Activated CD8-positive, alpha-beta memory T cell treated with anti-CD3 and anti-CD28 coated beads, Interleukin-2, amount 50 U/mL, for 24 hours (primary cell): ENCODE data around the gene TAOK3.

Source experiments
- DNase-seq: peaks from one replicate; pipeline ENCODE4 v3.0.0-alpha.2; 2020; ENCODE audit errors: extremely low read depth

TAOK3 gene

GRCh38 chr12:118212606-118213005, 160.1 kb downstream of the TAOK3 start:
- DNase-seq, result no peak

GRCh38 chr12:118206107-118206412, 166.6 kb downstream of the TAOK3 start:
- DNase-seq, result no peak

GRCh38 chr12:118193958-118194357, 178.7 kb downstream of the TAOK3 start:
- DNase-seq, result no peak

GRCh38 chr12:118193477-118193876, 179.2 kb downstream of the TAOK3 start:
- no peak for DNase-seq

GRCh38 chr12:118190266-118190665, 182.4 kb downstream of the TAOK3 start:
- DNase-seq, result no peak

- no peak for DNase-seq
Measured at GRCh38 chr12:118189741-118190191, 182.9 kb downstream of the TAOK3 start.

GRCh38 chr12:118188690-118189371, 183.9 kb downstream of the TAOK3 start:
- DNase-seq, result no peak

GRCh38 chr12:118187751-118188435, 184.8 kb downstream of the TAOK3 start:
- no peak for DNase-seq

GRCh38 chr12:118185602-118186397, 186.9 kb downstream of the TAOK3 start:
- DNase-seq, result no peak

- no peak for DNase-seq
Measured at GRCh38 chr12:118183711-118184110, 189.0 kb downstream of the TAOK3 start.

- DNase-seq, result no peak
Measured at GRCh38 chr12:118183155-118183554, 189.6 kb downstream of the TAOK3 start.

- DNase-seq, result no peak
Measured at GRCh38 chr12:118175823-118176447, 196.8 kb downstream of the TAOK3 start.

GRCh38 chr12:118166946-118167345, 205.8 kb downstream of the TAOK3 start:
- DNase-seq, result no peak

GRCh38 chr12:118164798-118165486, 207.8 kb downstream of the TAOK3 start:
- no peak for DNase-seq

- no peak for DNase-seq
Measured at GRCh38 chr12:118160536-118160935, 212.2 kb downstream of the TAOK3 start.

GRCh38 chr12:118151755-118152154, 221.0 kb downstream of the TAOK3 start:
- DNase-seq, result no peak

- DNase-seq, result no peak
Measured at GRCh38 chr12:118150625-118151024, 222.1 kb downstream of the TAOK3 start.

- DNase-seq, result no peak
Measured at GRCh38 chr12:118148287-118148686, 224.4 kb downstream of the TAOK3 start.

- no peak for DNase-seq
Measured at GRCh38 chr12:118145798-118146156, 226.9 kb downstream of the TAOK3 start.

- DNase-seq, result no peak
Measured at GRCh38 chr12:118145113-118145797, 227.5 kb downstream of the TAOK3 start.

- no peak for DNase-seq
Measured at GRCh38 chr12:118144499-118144898, 228.2 kb downstream of the TAOK3 start.
